NT2/D1 (cell line): ENCODE results near the gene CAMTA1.

ENCODE experiments used
- SUZ12 ChIP-seq: IDR thresholded peaks from 2 replicates; pipeline ENCODE4 v1.6.1; 2011; ENCODE audit not compliant: insufficient read length, insufficient read depth; ENCODE audit errors: extremely low read depth
- YY1 ChIP-seq: IDR thresholded peaks from 2 replicates; pipeline ENCODE4 v1.6.1; 2011; ENCODE audit not compliant: insufficient read length, insufficient read depth
- ZNF274 ChIP-seq: IDR thresholded peaks from 2 replicates; pipeline ENCODE4 v1.6.1; 2011; ENCODE audit warnings: mild to moderate bottlenecking, low read depth, low read length

- no peak for TF ChIP-seq YY1
- TF ChIP-seq SUZ12: no peak
- TF ChIP-seq ZNF274: no peak
Observed at GRCh38 chr1:6802893-6803292, 17.6 kb downstream of the CAMTA1 start.
